GM21515 (cell line): ENCODE results near the gene HSD3B1.

Source experiments
- ATAC-seq: cut with Tn5 transposase; IDR thresholded peaks from one replicate; pipeline ENCODE4 v1.9.1; 2021; ENCODE audit not compliant: unreplicated experiment

The HSD3B1 gene

DNA sequence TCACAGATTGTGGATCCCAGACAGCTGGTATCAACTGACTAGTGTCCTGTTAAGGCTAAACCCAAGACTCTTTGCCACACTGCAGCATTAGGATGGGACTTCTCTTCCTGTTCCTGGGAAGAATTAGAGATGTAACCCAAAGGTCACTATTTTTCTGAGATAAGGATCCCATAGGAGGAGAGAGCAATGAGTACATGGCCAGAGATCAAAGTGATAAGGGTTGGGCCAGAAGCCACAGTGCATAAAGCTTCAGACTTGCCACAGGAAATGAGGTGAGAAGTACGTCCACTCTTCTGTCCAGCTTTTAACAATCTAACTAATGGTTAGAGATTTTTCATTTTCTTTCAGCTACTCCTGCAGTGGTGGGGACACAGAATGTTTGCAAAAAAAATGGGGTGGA is at the start of gene HSD3B1:
Gene HSD3B1 (plus strand): TSS at position 270 of the 400 bp plus-strand sequence. CDS start 267 bp downstream, outside the sequence.
- ATAC-seq, result no peak

DNA sequence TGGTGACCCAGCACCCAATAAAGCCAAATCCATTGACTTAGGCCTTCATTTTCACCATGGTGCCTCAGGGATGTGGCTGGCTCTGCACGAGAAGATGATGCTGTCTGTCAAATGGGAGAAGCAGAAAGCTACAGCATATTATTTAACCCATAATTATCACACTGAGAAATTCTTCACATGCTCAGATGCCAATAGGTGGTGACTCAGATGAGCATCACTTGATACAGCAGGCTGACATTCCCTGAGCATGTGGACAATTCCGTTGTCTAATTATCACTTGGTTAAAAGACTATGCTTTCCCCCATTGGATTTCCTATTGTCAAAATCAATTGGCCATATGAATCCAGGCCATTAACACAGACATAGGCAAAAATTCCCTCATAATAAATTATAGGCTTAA is 44.0 kb upstream of the HSD3B1 start:
- no peak for ATAC-seq

DNA sequence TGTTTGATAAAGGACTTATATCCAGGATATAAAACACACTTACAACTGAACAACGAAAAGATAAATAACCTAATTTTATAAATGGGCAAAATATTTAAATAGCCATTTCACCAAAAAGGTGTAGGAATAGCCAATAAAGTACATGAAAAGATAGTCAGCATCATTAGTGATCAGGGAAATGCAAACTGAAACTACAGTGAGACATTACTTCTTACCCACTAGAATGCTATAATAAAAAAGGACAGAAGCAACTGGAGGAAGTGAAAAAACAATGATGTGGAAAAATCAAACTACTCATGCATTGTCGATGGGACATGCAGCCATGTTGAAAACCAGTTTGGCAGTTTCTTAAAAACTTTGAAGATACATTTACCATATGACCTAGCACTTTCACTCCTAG is 43.4 kb upstream of the HSD3B1 start:
- no peak for ATAC-seq

DNA sequence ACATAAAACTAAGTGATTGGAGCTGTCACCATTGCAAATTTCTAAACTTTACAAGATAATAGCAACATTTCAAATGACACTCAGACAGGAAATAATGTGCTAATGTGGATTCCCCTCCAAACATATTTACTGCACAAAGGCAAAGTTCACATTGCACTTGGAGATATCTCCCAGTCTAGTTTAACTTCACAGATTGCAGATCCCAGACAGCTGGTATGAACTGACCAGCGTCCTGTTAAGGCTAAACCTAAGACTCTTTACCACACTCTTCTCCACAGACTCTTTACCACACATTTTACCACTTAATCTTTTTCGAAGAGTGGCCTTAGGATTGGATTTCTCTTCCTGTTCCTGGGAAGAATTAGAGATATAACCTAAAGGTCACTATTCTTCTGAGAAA is 40.6 kb upstream of the HSD3B1 start:
- ATAC-seq, result no peak

DNA sequence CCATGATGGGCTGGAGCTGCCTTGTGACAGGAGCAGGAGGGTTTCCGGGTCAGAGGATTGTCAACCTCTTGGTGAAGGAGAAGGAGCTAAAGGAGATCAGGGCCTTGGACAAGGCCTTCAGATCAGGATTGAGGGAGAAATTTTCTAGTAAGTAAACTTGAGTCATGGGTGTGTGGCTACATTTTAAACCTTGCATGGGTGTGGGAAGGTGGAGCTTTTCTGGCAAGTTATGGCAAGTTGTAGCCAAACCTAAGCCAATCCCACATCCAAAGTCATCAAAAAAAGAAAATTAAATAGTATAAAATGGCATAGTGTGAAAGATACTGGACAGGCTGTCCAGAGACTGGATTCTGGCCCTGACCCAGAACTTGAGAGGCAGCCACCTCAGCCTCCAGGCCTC is 39.8 kb upstream of the HSD3B1 start:
- ATAC-seq, result no peak

- no peak for ATAC-seq
These were observed 38.9 kb upstream of the HSD3B1 start for GRCh38 chr1:119467857-119468668.

GRCh38 chr1:119469741-119470140 is 37.3 kb upstream of the HSD3B1 start:
- ATAC-seq, result no peak

DNA sequence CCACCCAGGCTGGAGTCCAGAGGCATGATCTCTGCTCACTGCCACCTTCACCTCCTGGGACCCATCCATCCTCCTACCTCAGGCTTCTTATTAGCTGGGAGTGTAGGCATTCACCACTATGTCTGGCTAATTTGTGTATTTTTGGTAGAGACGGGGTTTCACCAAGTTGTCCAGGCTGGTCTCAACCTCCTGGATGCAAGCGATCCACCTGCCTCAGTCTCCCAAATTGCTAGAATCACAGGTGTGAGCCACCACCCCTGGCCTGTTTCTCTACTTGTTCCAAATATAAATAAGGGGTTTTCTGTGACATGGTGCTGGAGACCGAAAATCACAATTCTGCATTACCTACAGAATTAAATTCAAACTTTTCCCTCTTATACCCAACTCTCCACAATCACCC is 36.6 kb upstream of the HSD3B1 start:
- no peak for ATAC-seq

GRCh38 chr1:119470958-119471357 is 36.1 kb upstream of the HSD3B1 start:
- ATAC-seq, result no peak

DNA sequence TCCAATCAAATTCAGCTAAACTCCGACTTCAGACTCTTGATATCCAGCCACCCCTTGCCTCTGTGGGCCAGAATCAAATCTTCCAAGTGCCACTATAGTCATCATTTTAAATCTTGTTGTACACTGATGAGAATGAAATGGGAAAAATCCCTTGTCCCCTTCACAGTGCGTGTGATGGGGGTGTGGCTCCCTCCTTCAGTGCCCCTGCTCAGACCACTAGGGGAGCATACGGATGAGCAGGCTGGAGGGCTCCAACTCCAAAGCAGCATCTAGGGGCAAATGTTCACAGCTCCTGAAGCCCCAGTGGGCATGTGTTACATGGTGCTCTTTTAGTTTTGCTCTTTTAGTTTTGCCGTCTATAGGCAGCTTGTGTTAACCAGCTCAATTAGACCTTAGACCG is 35.4 kb upstream of the HSD3B1 start:
- ATAC-seq, result no peak

GRCh38 chr1:119472080-119472818 is 34.8 kb upstream of the HSD3B1 start:
- ATAC-seq, result no peak

DNA sequence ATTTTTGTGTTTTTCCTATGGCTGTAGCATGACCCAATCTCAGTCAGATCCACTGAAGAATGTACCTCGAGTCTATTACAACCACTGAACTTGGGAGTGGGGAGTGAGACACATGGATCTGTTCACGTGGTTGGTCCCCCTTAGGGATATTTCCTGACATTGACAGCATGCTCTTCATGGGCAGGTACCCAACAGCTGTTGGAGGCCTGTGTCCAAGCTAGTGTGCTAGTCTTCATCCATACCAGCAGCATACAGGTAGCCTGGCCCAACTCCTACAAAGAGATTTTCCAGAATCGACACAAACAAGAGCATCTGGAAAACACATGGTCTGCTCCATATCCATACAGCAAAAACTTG is 34.2 kb upstream of the HSD3B1 start:
- no peak for ATAC-seq

- ATAC-seq, result peak; percentile 83
These were observed 31.1 kb upstream of the HSD3B1 start for GRCh38 chr1:119475866-119476439.

DNA sequence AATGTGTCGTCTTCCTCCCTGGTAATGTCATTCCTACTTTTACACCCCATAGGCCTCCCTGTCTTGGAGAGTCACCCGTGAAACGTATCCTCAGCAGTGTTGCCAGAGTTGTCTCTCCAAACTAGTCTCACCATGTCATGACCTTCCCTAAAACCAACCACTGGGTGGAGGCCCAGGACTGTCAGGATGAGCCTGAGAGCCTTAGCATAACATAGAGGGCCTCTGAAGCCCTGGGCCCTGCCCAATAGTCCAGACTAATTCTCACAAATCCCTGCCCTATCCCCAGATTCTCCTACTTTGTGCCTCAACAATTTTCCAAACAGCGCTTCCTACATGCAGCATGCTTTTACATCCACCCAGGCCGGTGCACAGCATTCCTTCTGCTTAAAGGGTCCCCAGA is 29.3 kb upstream of the HSD3B1 start:
- ATAC-seq, result no peak

- no peak for ATAC-seq
These were observed 26.8 kb upstream of the HSD3B1 start for GRCh38 chr1:119480175-119480574.

GRCh38 chr1:119481951-119482350 is 25.1 kb upstream of the HSD3B1 start:
- no peak for ATAC-seq

DNA sequence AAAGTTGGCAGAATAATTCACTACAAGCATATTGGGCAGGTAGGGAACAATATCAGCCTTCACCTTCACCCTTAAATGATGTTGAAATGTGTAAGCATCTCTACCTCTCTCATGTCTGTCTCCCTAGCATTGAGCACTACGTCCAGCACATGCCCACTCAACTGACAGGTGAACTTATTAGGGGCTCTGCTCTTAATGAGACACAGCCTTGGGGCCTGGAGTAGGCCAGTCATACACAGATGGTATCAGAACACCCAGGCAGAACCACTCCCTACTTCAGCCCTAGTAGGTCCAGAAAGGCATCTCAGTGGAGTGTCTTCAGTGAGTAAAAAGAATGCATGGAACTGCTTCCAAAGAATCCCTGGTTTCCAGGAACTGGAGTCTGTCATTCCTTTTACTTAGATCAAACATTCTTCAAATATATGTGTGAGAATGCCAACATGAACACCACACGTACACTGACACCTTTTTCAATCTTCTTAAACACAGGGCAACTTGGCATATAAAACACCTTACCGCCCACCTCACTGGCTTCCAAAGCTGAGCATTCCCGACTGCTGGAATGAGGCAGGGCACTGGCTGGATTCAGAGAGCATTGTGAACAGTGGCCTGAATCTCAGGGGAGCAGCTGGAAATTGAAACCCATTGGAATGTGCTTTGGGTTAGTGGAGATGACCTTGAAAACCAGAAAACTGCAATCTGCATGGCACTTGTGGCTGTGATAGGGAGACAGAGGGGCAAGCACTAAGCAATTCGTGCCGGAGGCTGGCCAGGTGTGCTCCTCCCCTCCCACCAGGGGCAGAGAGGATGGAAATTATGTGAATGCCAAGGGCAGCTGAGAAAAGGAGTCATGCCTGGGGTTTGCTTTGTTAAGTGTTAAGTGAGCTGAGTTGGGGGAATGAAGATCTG is 24.2 kb upstream of the HSD3B1 start:
- ATAC-seq, result no peak

- ATAC-seq, result no peak
These were observed 23.4 kb upstream of the HSD3B1 start for GRCh38 chr1:119483441-119484200.

- no peak for ATAC-seq
These were observed 21.8 kb upstream of the HSD3B1 start for GRCh38 chr1:119485201-119485600.

DNA sequence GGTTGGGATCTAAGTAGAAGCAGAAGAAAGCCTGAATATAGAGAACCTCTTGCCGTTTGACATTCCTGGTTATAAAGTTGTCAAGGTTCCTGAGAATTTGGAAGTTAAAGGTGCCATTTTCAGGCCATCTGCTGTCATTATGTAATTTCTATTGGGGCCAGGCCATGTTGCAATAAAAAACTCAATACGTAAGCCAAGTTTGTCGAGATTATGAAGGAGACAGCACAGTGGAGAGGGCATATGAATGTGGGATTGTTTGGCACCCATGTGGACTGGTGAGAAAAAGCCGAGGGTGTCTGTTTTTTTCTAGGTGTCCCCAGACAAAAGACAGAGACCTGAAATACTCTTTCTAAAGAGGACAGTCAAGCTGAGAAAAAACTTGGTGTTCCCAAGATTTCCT is 18.8 kb upstream of the HSD3B1 start:
- no peak for ATAC-seq
